IMR-90 (cell line): ENCODE data around the gene HOXA13. TPM values are rescaled to one million over a fixed set of nuclear protein-coding genes. Genes with fewer than 3 reads are reported as not detected.

ENCODE experiments used
- ATAC-seq: fragments of 200-7000 bp; cut with Tn5 transposase; 2 replicates; pipeline ENCODE4 v1.9.1; 2020; ENCODE audit warnings: low read depth, mild to moderate bottlenecking, moderate library complexity
- BruUV-seq: library from RNA; stranded (reverse); fragments of 400-500 nt; replicated peaks from 2 replicates; lab custom pipeline; 2021; lab: Mats Ljungman, UMichigan
- CTCF ChIA-PET: fragments of 300-600 bp; formaldehyde crosslinking; extraction: SDS; loops from one replicate; lab custom pipeline; 2021; ENCODE audit warnings: antibody characterized with exemption; lab: Yijun Ruan, JAX
- POLR2A ChIA-PET: fragments of 300-600 bp; sonication (Branson Sonifier 250); formaldehyde crosslinking; loops from one replicate; lab custom pipeline; 2022; ENCODE audit warnings: antibody characterized with exemption; ENCODE audit not compliant: unreplicated experiment; lab: Charles Lee
- DNase-seq: peaks from one replicate; pipeline ENCODE4 v3.0.0; 2013
- H2AFZ ChIP-seq: replicated peaks from 2 replicates; pipeline ENCODE3; 2013; ENCODE audit warnings: low read length, mild to moderate bottlenecking; ENCODE audit not compliant: poor library complexity
- H2AK5ac ChIP-seq: 2 replicates; pipeline ENCODE4 v1.6.1; 2013; ENCODE audit warnings: low read depth, low read length, inconsistent platforms
- H2AK9ac ChIP-seq: replicated peaks from 2 replicates; pipeline ENCODE3; 2013; ENCODE audit warnings: mild to moderate bottlenecking, low read depth, low read length, moderate library complexity; ENCODE audit not compliant: poor library complexity
- H2BK120ac ChIP-seq: 2 replicates; pipeline ENCODE4 v1.6.1; 2013; ENCODE audit warnings: low read depth, low read length, inconsistent platforms
- H2BK15ac ChIP-seq: 3 replicates; pipeline ENCODE4 v1.6.1; 2013; ENCODE audit warnings: low read depth, low read length, inconsistent platforms
- H2BK20ac ChIP-seq: 2 replicates; pipeline ENCODE4 v1.6.1; 2013; ENCODE audit warnings: low read depth, mild to moderate bottlenecking, inconsistent platforms, low read length, moderate library complexity
- H2BK5ac ChIP-seq: 2 replicates; pipeline ENCODE4 v1.6.1; 2013; ENCODE audit warnings: mild to moderate bottlenecking, low read depth, low read length, inconsistent platforms; ENCODE audit not compliant: poor library complexity, severe bottlenecking
- H3K14ac ChIP-seq: replicated peaks from 2 replicates; pipeline ENCODE4 v1.6.1; 2013; ENCODE audit warnings: low read depth, low read length, inconsistent platforms
- H3K18ac ChIP-seq: 2 replicates; pipeline ENCODE4 v1.6.1; 2013; ENCODE audit warnings: low read depth, low read length, control low read depth
- H3K23ac ChIP-seq: 2 replicates; pipeline ENCODE4 v1.6.1; 2013; ENCODE audit warnings: low read depth, low read length, inconsistent platforms
- H3K27ac ChIP-seq: 2 replicates; pipeline ENCODE4 v1.5.1; 2013; ENCODE audit warnings: mild to moderate bottlenecking, control low read depth, low read length; ENCODE audit not compliant: insufficient read depth
- H3K27me3 ChIP-seq: 2 replicates; pipeline ENCODE4 v1.6.1; 2013; ENCODE audit warnings: low read length; ENCODE audit not compliant: control insufficient read depth, insufficient read depth
- H3K36me3 ChIP-seq: 2 replicates; pipeline ENCODE4 v1.6.1; 2013; ENCODE audit warnings: low read length, mixed read lengths; ENCODE audit not compliant: control insufficient read depth, insufficient read depth
- H3K4ac ChIP-seq: 2 replicates; pipeline ENCODE4 v1.6.1; 2013; ENCODE audit warnings: low read depth, low read length, inconsistent platforms
- H3K4me1 ChIP-seq: 2 replicates; pipeline ENCODE4 v1.6.1; 2013; ENCODE audit warnings: low read length, mixed read lengths; ENCODE audit not compliant: control insufficient read depth, insufficient read depth
- H3K4me2 ChIP-seq: 2 replicates; pipeline ENCODE4 v1.6.1; 2013; ENCODE audit warnings: low read depth, mild to moderate bottlenecking, control low read depth, low read length, moderate library complexity
- H3K4me3 ChIP-seq: 2 replicates; pipeline ENCODE4 v1.5.1; 2013; ENCODE audit warnings: low read depth, mild to moderate bottlenecking, control low read depth, low read length, moderate library complexity; ENCODE audit not compliant: insufficient read depth
- H3K56ac ChIP-seq: 2 replicates; pipeline ENCODE4 v1.6.1; 2013; ENCODE audit warnings: low read length, inconsistent platforms; ENCODE audit not compliant: insufficient read depth; ENCODE audit errors: extremely low read depth
- H3K79me1 ChIP-seq, 2 experiments: 2 replicates each; pipeline ENCODE4 v1.6.1; 2013; ENCODE audit warnings: low read length in 2 of 2, inconsistent platforms in 1 of 2, low read depth in 1 of 2
- H3K9ac ChIP-seq: 2 replicates; pipeline ENCODE4 v1.6.1; 2013; ENCODE audit warnings: low read depth, low read length, control low read depth
- H3K9me1 ChIP-seq: 2 replicates; pipeline ENCODE4 v1.6.1; 2013; ENCODE audit warnings: low read length, inconsistent platforms; ENCODE audit not compliant: insufficient read depth
- H3K9me3 ChIP-seq: 2 replicates; pipeline ENCODE4 v1.6.1; 2013; ENCODE audit warnings: low read length; ENCODE audit not compliant: control insufficient read depth, insufficient read depth
- H4K20me1 ChIP-seq: 2 replicates; pipeline ENCODE4 v1.6.1; 2013; ENCODE audit warnings: low read length, inconsistent platforms; ENCODE audit not compliant: insufficient read depth
- H4K5ac ChIP-seq: 2 replicates; pipeline ENCODE4 v1.6.1; 2013; ENCODE audit warnings: mild to moderate bottlenecking, low read depth, low read length, control low read depth
- H4K8ac ChIP-seq, 2 experiments: 2 replicates each; pipeline ENCODE4 v1.6.1; 2013; ENCODE audit warnings: low read depth in 2 of 2, low read length in 2 of 2, control low read depth in 1 of 2, inconsistent platforms in 1 of 2
- H4K91ac ChIP-seq: 2 replicates; pipeline ENCODE4 v1.6.1; 2013; ENCODE audit warnings: low read depth, low read length, inconsistent platforms; ENCODE audit not compliant: insufficient read depth
- CEBPB ChIP-seq: IDR thresholded peaks from 2 replicates; pipeline ENCODE4 v1.6.1; 2012; ENCODE audit warnings: low read depth, low read length, improper control_type of control experiment
- MAFK ChIP-seq: IDR thresholded peaks from 2 replicates; pipeline ENCODE4 v1.6.1; 2012; ENCODE audit warnings: low read depth, low read length, improper control_type of control experiment
- MAZ ChIP-seq: IDR thresholded peaks from 2 replicates; pipeline ENCODE4 v1.6.1; 2012; ENCODE audit warnings: low read depth, mild to moderate bottlenecking, low read length, improper control_type of control experiment, moderate library complexity, borderline replicate concordance
- WGBS, 2 experiments: methylation state at CpG; one replicate each; pipeline versions ENCODE4 v1.1.5 to v1.1.7; 2013; ENCODE audit warnings: missing lambda C conversion rate in 2 of 2; ENCODE audit not compliant: insufficient read length in 1 of 2; ENCODE audit errors: extremely low coverage in 2 of 2; 5-methylcytosine and 5-hydroxymethylcytosine counted together
- dilution Hi-C: fragments of 300-500 bp; cut with HindIII; formaldehyde crosslinking; loops from one replicate; pipeline ENCODE4 v1.14.3; 2018; ENCODE audit warnings: low sequenced_read_pairs; ENCODE audit not compliant: unreplicated experiment
- in situ Hi-C: fragments of 300-500 bp; cut with MboI; formaldehyde crosslinking; loops from 3 replicates; pipeline ENCODE4 v1.14.3; 2019; ENCODE audit warnings: low sequenced_read_pairs, inconsistent platforms, mixed read lengths
- intact Hi-C: fragments of 100-400 bp; cut with micrococcal nuclease; formaldehyde crosslinking; loops from 2 replicates; pipeline ENCODE4 v1.10.0; 2022
- polyA plus RNA-seq, 3 experiments: library from polyadenylated mRNA; depleted of rRNA; stranded (reverse); fragments of >200 nt; gene quantifications; 2 replicates each; pipeline ENCODE4 v1.2.3, GENCODE V29; 2012; ENCODE audit warnings: low replicate concordance in 1 of 3
- total RNA-seq: library from RNA; depleted of rRNA; stranded (reverse); fragments of >200 nt; gene quantifications from 2 replicates; pipeline ENCODE4 v1.2.3, GENCODE V29; 2012

HOXA13 gene
- total and polyA plus RNA-seq, 2 of the 4 experiments (the other 2 are of a cell fraction): not detected

- Histone ChIP-seq H3K9ac (no peak overlapping the region), H2AK5ac (no peak overlapping the region), H3K14ac (no peak overlapping the region), H3K27ac (no peak overlapping the region), H4K5ac (no peak overlapping the region), H2BK120ac (no peak overlapping the region), H3K79me1 (no peaks in the 10 kb centered on the region), H2BK20ac (no peak overlapping the region), H3K9me3 (peaks cover 5% of the 10 kb centered on the region; the same call in 1 of the 2 replicates), H3K23ac (no peak overlapping the region), H3K27me3 (peaks cover 95% of the 10 kb centered on the region), H3K18ac (no peak overlapping the region), H3K56ac (no peak overlapping the region), H4K20me1 (peaks cover 12% of the 10 kb centered on the region), H3K4me1 (peaks cover 2% of the 10 kb centered on the region; the same call in 1 of the 2 replicates), H2AK9ac (no peak overlapping the region), H2BK5ac (no peak overlapping the region), H3K4me2 (no peak overlapping the region), H3K36me3 (no peaks in the 10 kb centered on the region), H4K91ac (no peak overlapping the region), H3K9me1 (no peaks in the 10 kb centered on the region; the same call in 1 of the 2 replicates), H4K8ac (no peak overlapping the region), H3K4me3 (no peak overlapping the region), H2BK15ac (no peak overlapping the region), H2AFZ (no peak overlapping the region), H3K4ac (no peak overlapping the region)
- BruUV-seq: no TSS peak
- ChIA-PET CTCF (interaction anchor here (1.4 kb wide), 1 partner anchor 19 kb away, joined by 3 read pairs; no protein-coding TSS in a partner anchor), POLR2A (no interaction called here)
- intact Hi-C loops (no loop called here), dilution Hi-C loops (no loop called here), in situ Hi-C loops (loop anchor here (10.0 kb wide), 1 partner anchor 566 kb away; no protein-coding TSS in a partner anchor)
- ATAC-seq (no peak), DNase-seq (no peak)
- WGBS, 2 experiments: no CpG with 5 or more reads among the region's 4 CpGs
- TF ChIP-seq MAZ (no peak), MAFK (no peak), CEBPB (no peak)
Observed at GRCh38 chr7:27208998-27209397, 9.1 kb upstream of the HOXA13 start.
